ENCODE results near the gene APBB2. TPM values are rescaled to one million over a fixed set of nuclear protein-coding genes. Genes with fewer than 3 reads are reported as not detected.

The APBB2 gene
- total and polyA plus RNA-seq, 8 donors = 4.7 to 55.4 (median 23.1) TPM

DNA sequence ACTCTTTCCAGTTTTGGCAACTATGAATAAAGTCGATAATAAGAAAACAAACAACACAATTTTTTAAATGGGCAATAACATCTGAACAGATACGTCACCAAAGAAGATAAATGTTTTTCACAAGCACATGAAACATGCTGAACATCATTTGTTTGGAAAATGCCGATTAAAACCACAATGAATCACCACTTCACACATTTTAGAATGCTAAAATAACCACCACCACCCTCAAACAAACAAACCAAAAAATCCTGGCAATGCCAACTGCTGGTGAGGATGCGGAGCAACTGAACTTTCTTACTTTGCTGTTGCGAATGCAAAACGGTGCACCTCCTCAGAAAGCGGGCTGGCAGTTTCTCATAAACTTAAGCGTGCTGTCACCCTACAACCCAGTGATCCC is 348.6 kb downstream of the APBB2 start:
- H3K4me1 ChIP-seq = no peaks in the 10 kb centered on the region
- intact Hi-C loops (cut with DNase I; ENCODE audit: low total_unique reads) = no loop called here
- H3K27me3 ChIP-seq = no peaks in the 10 kb centered on the region
- WGBS, 5 donors = 68 to 81% (median 71%) methylated on average over 8 of the region's 8 CpGs
- peaks cover 0 to 11% (median 2%) of the 10 kb centered on the region in 4 donors for H3K36me3 ChIP-seq
- H3K9me3 ChIP-seq = no peaks in the 10 kb centered on the region
- no peak overlapping the region for H3K27ac ChIP-seq
- no peak for DNase-seq
- H3K4me3 ChIP-seq = no peak overlapping the region
- TF ChIP-seq EP300 (IDR thresholded peaks at IDR 0.05) = no peak
- no peak for TF ChIP-seq POLR2AphosphoS5 (IDR thresholded peaks at IDR 0.05)
- TF ChIP-seq POLR2A (IDR thresholded peaks at IDR 0.05) = no peak
- no peak for TF ChIP-seq CTCF (IDR thresholded peaks at IDR 0.05)

GRCh38 chr4:40864531-40864930 is 349.8 kb downstream of the APBB2 start:
- TF ChIP-seq POLR2AphosphoS5 (IDR thresholded peaks at IDR 0.05) (no peak), POLR2A (IDR thresholded peaks at IDR 0.05) (no peak), CTCF (IDR thresholded peaks at IDR 0.05) (no peak), EP300 (IDR thresholded peaks at IDR 0.05) (no peak)
- Histone ChIP-seq H3K9me3 (no peaks in the 10 kb centered on the region), H3K4me3 (no peak overlapping the region), H3K36me3 (peaks cover 0 to 5% (median 2%) of the 10 kb centered on the region in 4 donors), H3K27ac (no peak overlapping the region), H3K4me1 (no peaks in the 10 kb centered on the region), H3K27me3 (no peaks in the 10 kb centered on the region)
- intact Hi-C loops (cut with DNase I; ENCODE audit: low total_unique reads) = no loop called here
- WGBS, 5 donors = 83 to 90% (median 87%) methylated on average over 4 of the region's 4 CpGs
- DNase-seq = no peak

GRCh38 chr4:40858962-40859361 is 355.4 kb downstream of the APBB2 start:
- intact Hi-C loops (cut with DNase I; ENCODE audit: low total_unique reads) = no loop called here
- TF ChIP-seq CTCF (IDR thresholded peaks at IDR 0.05) = no peak
- TF ChIP-seq POLR2A (IDR thresholded peaks at IDR 0.05) = no peak
- TF ChIP-seq POLR2AphosphoS5 (IDR thresholded peaks at IDR 0.05) = no peak
- TF ChIP-seq EP300 (IDR thresholded peaks at IDR 0.05) = no peak

DNA sequence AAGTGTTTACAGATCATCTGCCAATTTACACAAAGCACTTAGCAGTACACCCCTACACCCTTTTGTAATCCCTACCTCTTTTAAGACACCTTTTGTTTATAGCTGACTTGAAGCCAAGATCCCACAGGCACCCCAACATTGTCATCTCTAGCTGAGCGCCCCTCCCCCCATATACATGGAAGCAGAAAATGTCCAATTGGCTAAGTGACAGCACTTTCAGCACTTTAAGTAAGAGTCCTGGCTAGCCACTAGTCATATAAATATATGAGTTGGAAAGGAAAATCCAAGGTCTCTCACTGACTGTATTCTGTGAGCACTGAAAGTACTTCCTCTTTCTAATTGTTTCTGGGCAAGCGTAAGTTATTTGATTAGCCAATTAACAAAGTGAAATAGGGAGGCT is 356.4 kb downstream of the APBB2 start:
- Histone ChIP-seq H3K4me1 (peaks cover 4 to 19% (median 17%) of the 10 kb centered on the region in 4 donors), H3K27ac (no peak overlapping the region), H3K4me3 (no peak overlapping the region), H3K9me3 (no peaks in the 10 kb centered on the region), H3K27me3 (peaks cover 0 to 7% (median 0%) of the 10 kb centered on the region in 3 donors), H3K36me3 (no peaks in the 10 kb centered on the region)
- intact Hi-C loops (cut with DNase I; ENCODE audit: low total_unique reads) = no loop called here
- DNase-seq = no peak
- TF ChIP-seq EP300 (IDR thresholded peaks at IDR 0.05) = no peak
- 61 to 77% (median 70%) methylated on average over 2 of the region's 2 CpGs for WGBS, 5 donors

More at GRCh38 chr4:40858962-40859361, 355.4 kb downstream of the APBB2 start:
- H3K4me1 ChIP-seq = peaks cover 4 to 19% (median 17%) of the 10 kb centered on the region in 4 donors
- no peak overlapping the region for H3K4me3 ChIP-seq
- H3K9me3 ChIP-seq = no peaks in the 10 kb centered on the region
- H3K36me3 ChIP-seq = peaks cover 0 to 5% (median 0%) of the 10 kb centered on the region in 4 donors
- no peak for DNase-seq
- no peak overlapping the region for H3K27ac ChIP-seq
- 77 to 97% (median 89%) methylated on average over 2 of the region's 2 CpGs for WGBS, 5 donors
- H3K27me3 ChIP-seq = peaks cover 0 to 7% (median 0%) of the 10 kb centered on the region in 3 donors

GRCh38 chr4:40856840-40857362 is 357.4 kb downstream of the APBB2 start:
- H3K27ac ChIP-seq = no peak overlapping the region
- no peaks in the 10 kb centered on the region for H3K9me3 ChIP-seq
- H3K36me3 ChIP-seq = no peaks in the 10 kb centered on the region
- H3K4me1 ChIP-seq = peaks cover 4 to 19% (median 17%) of the 10 kb centered on the region in 4 donors
- intact Hi-C loops (cut with DNase I; ENCODE audit: low total_unique reads) = no loop called here
- peak; percentile 65 to 91 for DNase-seq
- H3K27me3 ChIP-seq = peaks cover 0 to 7% (median 0%) of the 10 kb centered on the region in 3 donors
- 5 to 13% (median 11%) methylated on average over 4 to 51 of the region's 51 CpGs for WGBS, 5 donors
- peak overlapping the region; percentile 36 to 52 (median 40) for H3K4me3 ChIP-seq
- TF ChIP-seq POLR2A (IDR thresholded peaks at IDR 0.05) = no peak
- TF ChIP-seq EP300 (IDR thresholded peaks at IDR 0.05) = no peak
